GM18498 (cell line): ENCODE results near the gene RNF113B.

Source experiments
- ATAC-seq: cut with Tn5 transposase; IDR thresholded peaks from one replicate; pipeline ENCODE4 v1.9.1; 2021; ENCODE audit warnings: mild to moderate bottlenecking, moderate library complexity; ENCODE audit not compliant: unreplicated experiment

RNF113B gene

DNA sequence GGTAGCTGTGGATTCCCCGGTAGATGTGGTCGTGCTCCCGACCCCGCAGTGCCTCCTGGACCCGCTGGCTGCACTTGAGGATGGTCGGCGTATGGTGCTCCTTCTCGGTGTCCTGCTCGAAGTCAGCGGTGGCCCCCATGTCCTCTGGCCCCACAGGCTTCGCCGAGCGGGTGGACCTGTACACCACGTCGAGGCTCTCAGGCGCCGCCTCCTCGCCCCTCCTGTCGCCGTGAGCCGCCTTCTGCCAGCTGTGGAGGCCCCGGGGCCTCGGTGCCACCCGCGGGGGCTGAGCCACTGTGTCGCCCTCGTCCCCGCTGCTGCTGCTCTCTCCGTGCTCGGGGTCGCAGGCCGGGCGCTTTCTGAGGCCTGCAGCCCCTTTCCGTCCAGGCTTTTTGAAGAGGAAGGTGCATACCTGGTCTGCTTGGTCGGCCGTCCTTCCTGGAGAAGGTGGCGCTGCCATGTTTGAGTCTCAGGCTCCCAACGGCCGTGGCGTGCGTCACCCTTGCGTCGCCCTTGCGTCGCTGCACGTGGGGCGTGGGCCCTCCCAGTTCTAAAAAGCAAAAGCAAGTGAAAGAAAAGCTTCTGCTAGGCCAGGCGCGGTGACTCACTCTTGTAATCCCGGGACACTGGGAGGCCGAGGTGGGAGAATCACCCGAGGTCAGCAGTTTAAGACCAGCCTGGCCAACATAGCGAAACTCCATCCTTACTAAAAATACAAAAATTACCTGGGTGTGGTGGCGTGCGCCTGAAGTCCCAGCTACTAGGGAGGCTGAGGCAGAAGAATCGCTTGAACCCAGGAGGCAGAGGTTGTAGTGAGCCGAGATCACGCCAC is at the start of gene RNF113B:
Gene RNF113B (minus strand): TSS at position 493 of the 832 bp plus-strand sequence. CDS start 33 bp downstream, at position 460.
- no peak for ATAC-seq

DNA sequence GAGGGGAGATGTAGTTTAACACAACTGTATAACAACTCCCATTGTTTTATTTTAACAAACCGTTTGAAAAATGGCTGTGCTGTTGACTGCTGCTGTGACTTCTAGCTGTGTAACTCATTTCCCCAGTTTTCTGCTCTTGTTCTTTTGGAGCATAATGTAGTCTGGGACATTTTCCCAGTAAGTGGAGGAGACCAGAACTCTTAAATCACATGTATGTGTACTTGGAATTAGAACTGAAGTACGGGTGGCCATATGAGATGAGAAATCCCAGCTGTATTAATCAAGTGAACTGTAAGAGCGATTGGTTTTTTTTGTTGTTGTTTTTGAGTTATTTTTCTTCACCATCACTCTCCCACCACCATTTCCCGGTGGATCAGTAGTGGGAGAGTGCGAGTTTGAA is 49.4 kb upstream of the RNF113B start:
- no peak for ATAC-seq

DNA sequence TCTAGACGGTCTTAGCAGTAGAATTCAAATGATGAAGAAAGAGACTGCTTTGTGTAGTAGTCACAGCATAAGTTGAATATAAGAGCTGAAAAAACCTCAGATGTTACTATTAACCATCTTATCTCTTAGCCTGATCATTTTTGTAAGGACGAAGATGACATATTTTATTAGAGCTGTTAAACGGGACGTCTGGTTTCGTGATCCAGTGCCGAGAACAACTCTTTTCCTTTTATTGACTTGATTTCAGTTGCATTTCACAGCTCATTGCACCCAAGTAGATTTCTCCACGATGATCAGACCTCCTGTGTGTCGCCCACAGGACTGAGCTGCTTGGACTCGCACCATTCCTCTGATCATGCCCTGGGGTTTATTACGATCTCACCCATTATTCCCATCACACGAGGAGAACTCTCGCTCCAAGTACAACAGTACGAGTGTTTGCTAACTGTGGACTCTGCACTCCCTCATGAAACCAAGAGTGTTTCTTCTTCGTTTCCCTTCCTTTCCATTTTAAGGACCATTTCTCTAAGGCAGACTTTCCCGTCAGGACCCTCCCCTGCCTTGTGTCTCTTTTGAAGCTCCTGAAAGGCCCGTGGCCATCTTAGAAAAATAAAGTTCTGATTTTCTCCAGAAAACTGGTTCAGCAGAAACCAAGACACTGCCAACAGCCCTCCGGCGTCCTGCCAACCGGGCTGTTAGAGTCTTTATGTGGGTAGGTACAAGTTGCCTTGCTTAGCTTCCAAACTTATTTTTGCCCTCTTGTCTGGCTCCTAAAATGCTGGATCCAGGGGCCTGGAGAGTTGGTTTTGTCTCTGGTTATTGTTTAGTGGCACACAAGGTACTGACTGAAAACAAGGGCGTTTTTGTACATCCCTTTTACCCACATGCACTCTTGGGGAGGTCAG is 48.2 kb upstream of the RNF113B start:
- ATAC-seq, result no peak

DNA sequence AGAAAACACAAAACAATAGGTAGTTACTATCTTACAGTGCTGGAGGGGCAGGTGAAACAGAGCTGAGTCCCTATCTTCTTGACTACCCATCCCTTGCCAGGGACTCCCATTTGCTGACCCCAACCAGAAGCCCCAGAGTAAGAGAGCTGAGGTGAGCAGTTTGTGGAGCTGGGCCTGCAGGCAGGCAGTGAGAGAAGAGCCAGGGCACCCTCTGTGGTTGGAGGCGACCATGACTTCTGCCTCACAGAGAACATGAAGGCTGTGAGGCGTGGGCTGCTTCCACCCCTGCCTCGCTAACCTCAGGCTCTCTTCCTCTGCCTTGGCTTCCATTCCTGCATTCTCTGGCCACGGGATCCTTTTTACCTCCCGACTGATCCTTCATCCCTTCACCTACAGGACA is 47.5 kb upstream of the RNF113B start:
- no peak for ATAC-seq

DNA sequence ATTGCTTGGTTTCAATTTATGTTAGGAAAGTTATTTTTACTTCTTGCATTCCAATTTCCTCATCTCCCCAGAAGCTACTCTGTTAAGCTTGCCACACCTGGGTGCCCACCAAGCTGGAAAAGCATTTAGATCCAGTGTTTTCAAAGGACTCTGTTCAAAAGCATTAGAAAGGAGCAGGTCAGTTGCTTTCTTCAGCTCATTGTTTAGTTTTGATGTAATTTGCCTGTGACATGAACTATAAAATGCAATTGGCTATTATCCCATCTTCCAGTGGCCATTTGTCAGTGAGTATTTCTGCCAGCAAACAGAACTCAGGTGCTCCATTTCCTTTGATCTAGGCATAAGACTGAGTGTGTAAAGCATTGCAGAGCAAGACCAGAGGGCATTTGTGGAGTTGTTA is 46.7 kb upstream of the RNF113B start:
- ATAC-seq, result no peak

DNA sequence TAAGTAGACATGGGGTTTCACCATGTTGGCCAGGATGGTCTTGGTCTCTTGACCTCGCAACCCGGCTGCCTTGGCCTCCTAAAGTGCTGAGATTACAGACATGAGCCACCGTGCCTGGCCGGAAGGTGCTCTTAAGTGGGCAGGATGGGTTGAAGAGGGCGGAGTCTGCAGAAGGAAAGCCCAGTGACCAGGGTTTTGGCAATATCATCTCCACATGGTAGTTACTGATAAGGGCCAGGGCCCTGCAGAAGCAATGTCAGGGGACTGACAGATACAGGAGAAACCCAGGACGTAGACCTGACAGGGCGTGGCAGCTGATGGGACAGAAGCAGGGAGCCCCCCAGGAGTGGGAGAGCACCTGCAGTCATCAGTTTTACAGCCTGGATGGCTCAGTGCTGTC is 45.7 kb upstream of the RNF113B start:
- ATAC-seq, result no peak

DNA sequence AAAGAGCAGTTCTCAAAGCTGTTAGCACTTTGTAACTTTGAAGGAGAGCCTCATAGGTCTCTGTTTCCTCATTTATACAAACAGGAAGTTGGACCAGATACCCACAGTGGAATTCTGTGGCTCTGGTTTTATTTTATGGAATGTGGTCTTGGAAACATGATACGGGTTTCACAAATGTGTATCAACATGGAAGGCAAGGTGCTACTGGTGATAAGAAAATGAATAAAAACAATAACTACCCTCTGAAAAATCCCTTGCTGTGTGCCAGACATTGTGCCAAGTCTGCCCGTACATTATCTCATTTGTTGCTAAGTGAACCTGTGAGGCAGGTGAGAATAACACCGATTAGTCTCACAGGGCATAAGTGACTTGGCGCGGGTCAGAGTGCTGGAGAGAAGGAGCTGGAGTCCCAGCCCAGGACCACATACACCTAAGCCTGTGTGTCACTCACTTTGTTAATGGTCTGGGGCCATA is 45.0 kb upstream of the RNF113B start:
- ATAC-seq, result no peak

DNA sequence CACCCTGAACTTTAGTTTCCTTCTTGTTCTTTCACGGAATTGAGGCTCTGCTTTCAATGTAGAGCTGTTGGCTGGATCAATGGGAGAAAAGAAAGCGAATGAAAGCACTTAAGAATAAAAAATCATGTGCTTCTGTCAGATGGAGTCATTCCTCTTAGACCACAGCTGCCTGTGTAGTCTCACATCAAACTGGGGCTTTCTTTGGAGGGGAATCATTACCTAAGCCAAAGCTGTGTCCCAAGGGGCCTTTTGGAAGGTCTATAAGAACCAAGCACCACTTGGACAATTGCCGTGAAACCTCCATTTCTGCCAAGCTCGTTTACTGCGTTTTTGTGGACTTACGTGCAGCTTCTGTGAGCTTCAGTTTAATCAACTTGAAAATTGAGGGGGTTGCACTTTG is 44.2 kb upstream of the RNF113B start:
- no peak for ATAC-seq

DNA sequence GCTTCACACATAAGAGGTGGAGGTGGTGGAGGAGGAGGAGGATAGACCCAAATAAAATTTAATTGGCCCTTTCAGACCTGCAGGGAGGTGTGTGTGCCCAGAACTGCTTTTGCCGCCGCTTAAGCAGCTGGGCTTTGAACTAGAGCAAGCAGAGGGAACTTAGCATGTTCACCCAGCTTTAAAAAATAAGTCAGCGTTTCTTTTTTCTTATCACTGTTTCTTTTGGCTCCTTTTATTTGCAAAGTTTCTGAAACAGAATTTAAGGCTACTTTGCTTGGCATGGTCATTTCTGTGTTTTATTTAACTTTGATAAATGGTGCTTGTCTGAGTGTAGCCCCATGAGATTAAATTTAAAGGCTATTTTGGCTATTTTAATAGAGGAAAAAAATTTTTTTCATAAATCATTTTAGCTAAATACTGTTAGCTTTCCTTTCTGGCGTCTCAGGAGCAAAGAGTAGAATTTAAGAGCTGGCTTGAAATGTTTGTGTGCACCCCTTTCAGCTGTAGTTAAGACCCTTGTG is 43.3 kb upstream of the RNF113B start:
- no peak for ATAC-seq

DNA sequence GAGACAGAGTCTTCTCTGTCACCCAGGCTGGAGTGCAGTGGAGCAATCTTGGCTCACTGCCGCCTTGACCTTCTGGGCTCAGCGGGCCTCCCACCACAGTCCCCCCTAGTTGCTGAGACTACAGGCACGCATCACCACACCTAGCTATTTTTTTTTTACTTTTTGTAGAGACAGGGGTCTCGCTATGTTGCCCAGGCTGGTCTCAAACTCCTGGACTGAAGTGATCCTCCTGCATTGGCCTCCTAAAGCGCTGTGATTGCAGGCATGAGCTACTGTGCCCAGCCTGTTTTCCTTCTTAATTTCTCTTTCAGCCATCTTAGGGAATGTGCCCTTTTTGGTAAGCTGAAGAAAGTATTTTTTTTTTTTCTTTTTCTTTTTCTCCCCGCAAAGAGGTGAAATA is 42.6 kb upstream of the RNF113B start:
- ATAC-seq, result no peak

DNA sequence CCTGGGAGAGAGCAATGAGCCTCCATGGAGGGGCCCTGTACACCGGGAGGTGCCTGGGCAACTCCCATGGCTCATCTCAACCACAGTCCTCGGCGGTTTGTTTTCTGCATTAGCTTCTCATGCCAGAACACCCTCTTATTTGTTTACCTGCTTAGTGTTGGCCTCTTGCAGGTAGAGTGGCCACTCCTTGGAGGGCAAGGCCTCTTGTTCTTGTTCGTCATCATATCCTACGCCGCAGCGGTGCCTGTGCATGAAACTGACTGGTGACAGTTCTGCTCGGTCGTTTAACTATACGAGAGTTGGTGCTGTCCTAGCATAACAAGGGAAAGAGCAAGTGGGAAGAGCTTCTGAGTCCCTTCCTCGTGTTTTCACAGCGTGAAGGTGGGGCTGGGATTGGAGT is 40.5 kb upstream of the RNF113B start:
- ATAC-seq, result no peak

DNA sequence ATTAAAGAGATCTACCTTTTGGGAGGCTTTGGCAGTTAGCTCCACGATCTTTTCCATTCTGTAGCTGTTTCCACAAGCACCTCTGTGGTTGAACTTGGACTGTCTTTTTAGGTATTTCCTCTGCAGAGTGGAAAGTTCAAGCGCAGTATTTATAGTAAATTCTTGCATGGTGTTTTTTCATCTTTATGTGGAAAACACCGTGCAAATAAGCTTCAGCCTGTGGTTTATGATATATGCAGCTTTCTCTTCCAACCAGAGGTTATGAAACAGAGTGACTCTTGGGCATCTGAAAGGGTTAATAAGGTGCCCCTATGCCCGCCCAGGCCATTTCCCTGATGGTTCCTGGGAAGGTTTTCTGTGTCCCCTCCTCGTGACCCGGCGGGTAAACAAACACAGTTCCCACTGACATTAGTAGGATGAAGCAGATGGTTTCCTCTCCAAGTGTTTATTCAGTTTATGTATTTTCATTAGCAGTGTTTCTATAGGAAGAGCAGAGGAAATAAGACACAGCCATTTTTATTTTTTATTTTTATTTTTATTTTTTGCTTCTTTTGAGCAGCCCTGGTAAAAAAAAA is 39.7 kb upstream of the RNF113B start:
- no peak for ATAC-seq

DNA sequence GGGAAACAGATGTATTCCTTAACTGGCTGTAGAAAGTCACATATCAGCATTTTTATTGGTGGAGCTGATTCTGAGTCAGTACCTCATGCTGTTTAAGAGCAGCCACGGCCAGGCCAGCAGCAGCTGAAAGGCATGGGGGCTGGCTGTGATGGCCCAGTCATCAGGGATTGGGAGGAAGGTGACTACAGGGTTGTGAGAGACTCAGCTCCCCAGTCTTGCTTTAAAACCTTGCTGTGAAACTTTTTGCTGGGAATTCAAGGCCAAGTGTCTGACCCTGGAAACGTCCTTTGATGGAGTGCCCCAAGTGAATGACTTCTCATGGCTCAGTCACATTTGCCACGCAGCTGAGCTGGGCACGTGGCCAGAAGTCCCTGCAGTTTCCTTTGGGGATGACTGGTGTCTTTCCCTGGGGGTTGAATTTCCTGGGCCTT is 39.1 kb upstream of the RNF113B start:
- ATAC-seq, result no peak

DNA sequence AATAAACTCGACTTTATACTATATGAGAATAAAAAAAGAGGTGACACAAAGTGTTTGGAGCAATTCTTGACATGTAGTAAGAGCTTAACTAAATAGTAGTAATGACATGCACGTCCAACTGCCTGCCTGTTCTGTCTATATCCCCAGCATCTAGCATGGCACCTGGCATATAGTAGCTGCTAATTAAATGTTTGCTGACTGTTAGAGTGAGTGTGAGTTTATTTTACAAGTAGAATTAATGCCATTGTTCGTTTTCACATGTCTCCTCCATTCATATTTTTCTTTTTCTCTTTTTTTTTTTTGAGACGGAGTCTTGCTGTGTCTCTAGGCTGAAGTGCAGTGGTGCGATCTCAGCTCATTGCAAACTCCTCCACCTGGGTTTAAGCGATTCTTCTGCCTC is 38.4 kb upstream of the RNF113B start:
- ATAC-seq, result no peak

DNA sequence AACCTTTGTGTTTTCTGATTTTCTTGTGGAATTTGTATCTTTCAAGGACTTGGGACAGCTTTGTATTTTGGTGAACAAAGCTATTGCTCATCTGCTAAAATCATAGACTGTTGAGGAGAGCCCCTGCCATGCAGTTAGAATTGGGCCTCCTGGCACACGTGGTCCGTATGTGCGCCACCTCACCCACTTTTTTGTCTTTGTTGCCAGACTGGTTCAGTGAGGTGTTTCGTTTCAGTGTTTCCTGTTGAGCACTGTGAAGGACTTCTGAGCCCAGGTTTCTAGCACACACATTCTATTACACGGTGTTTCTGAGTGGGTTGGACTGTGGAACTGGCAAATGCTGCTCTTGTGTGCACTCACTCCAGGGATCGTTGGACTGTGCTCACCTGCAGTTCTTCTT is 37.6 kb upstream of the RNF113B start:
- no peak for ATAC-seq

DNA sequence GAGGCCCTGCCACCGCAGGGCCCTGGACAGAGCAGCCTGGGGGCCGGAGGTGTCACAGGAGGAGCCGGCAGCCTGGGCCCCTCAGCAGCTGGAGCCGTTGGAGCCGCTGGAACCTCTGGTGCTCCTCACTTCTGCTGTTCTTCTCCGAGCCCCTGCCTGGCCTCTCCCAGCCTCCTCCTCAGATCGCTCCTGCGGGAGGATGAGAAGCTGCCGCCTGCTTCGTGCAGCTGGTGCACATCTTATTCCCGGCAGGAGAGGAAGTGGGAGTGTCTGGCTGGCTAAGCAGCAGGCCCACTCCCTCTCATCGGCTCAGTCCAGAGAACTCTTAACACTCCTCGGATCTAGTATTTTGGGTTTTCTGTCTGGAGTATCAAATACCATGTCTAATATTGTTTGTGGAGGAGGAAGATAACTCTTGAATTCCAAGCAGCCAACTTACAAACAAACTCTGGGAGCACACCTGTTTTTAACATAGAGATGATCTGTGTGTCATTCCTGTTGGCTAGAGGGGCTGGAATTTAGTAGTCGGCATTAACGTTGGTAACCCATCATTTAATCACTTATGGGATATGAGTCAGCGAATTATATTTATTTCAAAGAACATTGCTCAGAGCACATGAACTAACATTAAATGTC is 37.1 kb upstream of the RNF113B start:
- no peak for ATAC-seq

DNA sequence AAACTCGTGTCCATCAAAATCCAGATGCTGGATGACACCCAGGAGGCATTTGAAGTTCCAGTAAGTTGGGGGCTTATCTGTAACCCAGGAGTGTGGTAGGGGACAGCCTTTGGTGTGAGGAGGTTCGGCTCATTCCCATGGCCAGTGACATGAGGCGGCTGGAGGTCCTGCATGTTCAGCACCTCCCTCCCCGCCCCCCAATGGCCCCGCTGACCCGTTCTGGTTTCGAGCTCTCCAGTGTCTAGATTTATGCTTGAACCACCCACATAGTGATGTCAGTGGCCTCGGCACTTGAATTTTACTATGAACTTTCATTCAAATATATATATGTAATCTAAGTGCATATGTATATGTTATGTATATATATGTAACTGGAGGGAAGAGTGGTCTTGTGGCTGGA is 36.3 kb upstream of the RNF113B start:
- ATAC-seq, result no peak

DNA sequence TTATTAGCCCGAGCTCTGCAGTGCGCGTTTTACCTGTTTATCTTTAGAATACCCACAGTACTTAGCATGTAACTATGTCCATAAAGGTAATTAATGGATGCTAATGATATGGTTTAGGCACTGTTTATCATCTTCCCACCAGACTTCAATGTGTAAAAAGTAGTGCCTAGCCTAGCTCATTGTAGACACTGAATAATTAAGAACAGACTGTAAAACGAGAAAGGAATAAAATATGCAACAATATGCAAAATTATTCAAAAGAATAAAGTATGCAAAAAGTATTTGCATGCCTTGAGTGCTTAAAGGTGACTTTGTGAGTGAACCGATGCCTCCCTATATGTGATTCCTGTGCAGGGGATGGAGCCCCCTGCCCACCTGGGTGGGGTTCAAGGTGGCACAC is 35.7 kb upstream of the RNF113B start:
- ATAC-seq, result no peak

DNA sequence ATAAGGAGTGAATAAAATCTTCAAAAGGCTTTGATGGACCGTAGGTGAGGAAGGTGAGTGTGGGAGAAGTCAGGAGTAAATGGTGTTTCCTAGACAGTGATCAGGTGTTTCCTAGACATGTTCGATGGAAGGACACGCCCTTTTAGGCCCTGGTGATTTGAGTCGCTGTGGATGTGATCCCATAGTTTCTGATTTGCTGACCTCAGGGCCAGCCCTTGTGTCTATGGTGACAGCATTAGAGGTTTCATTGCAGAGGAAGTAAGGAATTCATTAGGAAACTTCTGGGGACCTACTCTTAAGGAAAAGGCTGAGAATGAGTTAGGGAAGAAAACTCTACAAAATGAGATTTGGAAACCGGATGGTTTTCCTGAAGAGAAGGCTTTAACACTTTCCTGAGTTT is 31.5 kb upstream of the RNF113B start:
- ATAC-seq, result no peak

DNA sequence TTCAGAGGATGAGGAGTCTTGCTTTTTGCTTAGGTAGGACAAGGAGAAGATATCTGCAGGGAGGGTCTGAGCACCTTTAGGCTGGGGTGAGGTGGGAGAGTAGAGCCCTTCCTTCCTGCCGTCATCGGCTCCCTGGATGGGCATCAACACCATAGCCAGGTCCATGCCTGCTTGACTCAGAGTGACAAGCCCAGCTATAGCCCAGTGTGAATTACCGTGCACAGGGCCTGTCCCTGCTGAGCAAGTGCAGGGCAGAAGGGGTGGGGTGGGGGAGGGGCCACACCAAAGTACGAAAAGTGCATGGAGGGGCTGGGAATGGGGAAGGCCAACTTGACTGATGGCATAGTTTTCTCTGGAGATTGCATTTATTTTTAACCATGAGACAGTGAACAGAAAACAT is 30.3 kb upstream of the RNF113B start:
- ATAC-seq, result no peak

DNA sequence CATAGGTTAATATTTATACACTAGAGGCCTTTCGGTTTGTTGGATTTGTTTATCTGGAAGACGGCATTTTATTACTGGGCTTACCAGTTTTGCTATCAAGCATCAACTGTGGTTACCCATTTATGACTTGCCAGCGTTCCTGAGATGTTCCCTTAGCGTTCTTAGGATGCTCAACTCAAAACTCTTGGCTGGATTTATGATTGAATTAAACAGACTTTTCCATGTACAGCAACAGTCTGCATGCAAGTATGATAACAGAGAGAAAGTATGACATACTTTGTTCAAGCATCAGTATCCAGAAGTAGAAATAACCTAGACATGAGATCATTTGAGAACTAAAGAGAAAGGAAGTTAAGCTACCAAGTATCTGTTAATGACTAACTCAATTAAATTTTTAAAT is 29.9 kb upstream of the RNF113B start:
- no peak for ATAC-seq
